Fibroblast of skin of back (primary cell): ENCODE data around the gene MDN1.
A peak's percentile ranks its signal among the peaks of the same experiment; 100 is the strongest.
"Not testable (repeated sequence)": the region's sequence is repeated elsewhere in the genome, so short reads cannot be mapped to it uniquely, and the experiment has no call there.

ENCODE experiments used
- DNase-seq: peaks from one replicate; pipeline ENCODE4 v3.0.0-alpha.2; 2013

MDN1 gene

DNA sequence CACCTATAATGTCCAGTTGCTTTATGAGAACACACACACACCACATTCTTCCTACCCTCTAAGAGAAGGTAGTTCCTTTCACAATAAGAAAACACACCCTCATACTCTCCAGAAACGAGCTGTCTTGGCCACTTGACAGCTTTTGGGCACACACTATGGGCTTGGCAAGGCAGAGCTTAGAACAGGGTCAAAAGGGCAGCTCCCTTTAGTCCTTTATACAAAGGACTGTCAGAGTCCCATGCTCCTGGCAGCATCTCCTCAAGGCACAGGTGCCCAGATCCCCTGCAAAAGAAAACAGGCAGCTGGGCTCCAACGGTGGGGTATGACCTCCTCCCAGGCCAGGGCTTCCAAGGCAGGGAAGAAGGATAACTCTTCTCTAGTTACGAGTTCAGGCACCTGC is 176.2 kb downstream of the MDN1 start:
- DNase-seq = no peak

DNA sequence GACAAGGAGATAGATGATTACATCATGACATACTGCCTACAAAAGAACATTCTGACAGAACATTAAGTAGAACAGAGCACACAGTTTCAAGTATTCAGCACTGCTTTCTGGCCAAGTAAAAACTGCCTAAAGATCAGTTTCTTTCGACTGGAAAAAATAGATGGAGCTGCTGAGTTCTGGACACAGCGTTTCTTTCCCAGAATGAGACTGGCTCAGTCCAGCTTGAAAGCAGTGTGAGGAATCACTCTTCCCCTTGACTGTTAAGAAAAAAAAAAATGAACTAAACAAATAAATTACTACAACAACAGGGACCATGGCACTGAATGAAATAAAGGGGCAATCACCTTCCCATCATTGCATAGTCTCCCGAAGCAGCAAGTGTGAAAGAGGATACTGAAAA is 176.6 kb downstream of the MDN1 start:
- DNase-seq = no peak

DNA sequence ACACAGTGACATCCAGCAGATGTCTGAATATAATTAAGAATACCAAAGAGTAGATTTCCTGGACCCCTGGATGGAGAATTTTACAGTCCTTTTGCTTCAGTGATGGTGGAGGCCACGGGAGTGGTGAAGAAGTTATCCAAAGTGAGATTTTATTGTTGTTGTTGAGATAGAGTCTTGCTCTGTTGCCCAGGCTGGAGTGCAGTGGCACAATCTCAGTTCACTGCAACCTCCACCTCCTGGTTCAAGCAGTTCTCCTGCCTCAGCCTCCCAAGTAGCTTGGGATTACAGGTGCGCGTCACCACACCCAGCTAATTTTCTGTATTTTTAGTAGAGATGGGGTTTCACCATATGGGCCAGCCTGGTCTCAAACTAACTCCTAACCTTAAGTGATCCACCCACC is 178.0 kb downstream of the MDN1 start:
- not testable (repeated sequence) for DNase-seq

DNA sequence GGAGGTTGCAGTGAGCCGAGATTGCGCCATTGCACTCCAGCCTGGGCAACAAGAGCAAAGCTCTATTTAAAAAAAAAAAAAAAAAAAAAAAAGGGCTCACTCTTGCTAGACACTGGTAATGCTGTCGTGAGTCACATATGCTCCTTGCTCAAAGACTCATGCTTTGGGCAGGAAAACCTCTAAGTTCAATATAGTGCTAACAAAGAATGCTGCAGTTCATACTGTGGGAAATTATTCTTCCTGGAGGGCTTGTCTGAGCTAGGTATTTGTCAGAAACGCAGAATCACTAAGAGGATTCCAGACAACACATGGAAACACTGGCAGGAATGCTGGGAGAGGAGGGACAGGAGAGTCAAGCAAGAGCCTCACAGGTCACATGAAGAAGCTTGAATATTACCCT is 178.8 kb downstream of the MDN1 start:
- DNase-seq = peak; percentile 48

DNA sequence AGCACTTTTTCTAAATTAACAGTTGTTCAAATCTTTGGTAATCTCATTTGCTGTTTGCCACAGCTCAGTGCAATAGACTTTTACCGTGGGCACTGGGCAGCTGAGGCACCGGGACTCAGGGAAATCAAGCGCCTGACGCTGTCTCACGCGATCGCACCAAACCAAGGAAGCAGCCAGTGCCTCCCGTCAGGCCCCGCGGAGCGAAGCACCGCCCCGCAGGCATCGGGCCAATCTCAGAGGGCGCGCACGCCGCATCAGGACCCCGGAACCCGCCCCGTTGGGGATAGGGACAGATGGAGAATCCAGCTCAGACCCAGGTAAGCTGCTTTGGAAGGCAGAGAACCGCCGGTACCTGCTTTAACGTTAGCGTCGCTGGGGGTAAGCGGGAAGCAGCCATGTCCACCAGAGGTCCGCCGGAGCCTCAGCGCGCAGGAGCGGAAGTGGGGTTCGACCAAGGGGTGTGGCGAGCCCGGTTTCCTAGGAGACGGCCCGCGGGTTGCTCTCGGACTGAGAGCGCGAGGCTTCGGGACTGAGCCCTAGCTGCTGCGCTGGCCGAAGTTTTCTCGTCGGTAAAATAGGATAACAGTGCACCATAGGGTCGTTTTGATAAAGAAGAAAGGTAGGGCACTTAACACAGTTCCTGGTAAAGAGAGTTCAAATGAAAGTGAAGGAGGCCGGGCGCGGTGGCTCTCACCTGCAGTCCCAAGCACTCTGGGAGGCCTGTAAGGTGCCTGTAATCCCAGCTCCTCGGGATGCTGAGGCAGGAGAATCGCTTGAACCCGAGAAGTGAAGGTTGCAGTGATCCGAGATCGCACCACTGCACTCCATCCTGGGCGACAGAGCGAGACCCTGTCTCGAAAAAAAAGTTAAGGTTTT is 181.0 kb downstream of the MDN1 start, which contains the start of gene LYRM2:
Gene LYRM2, minus strand, starts transcription at position 428 of the 876 bp plus-strand sequence. Its CDS starts 31 bp downstream, at position 397.
- DNase-seq = peak; percentile 93

DNA sequence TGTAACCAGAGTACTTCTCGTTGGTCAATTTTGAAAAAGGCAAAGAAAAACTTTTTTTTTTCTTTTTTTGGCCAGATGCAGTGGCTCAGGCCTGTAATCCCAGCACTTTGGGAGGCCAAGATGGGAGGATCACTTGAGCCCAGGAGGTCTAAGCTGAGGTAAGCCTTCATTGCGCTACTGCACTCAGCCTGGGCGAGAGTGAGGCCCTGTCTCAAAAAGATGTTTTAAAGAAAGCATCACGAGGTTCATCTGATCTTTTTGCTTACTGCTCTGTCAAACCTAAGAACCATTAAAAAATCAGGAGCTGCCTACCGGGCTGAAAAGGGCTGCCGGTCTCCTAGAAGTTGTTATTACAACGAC is 181.7 kb downstream of the MDN1 start:
- no peak for DNase-seq

DNA sequence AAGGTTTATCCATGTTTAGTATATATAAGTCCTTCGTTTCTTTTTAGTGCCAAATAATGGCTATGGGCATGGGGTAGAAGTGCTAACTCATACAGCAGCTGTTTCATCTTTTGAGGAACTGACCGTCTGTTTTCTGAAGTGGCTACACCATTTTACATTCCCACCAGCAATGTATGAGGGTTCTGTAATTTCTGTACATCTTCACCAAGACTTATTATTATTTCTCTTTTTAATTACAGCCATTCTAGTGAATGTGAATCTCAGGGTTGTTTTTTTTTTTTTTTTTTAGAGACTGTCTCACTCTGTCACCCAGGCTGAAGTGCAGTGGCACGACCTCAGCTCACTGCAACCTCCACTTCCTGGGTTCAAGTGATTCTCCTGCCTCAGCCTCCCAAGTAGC is 183.2 kb downstream of the MDN1 start:
- not testable (repeated sequence) for DNase-seq

DNA sequence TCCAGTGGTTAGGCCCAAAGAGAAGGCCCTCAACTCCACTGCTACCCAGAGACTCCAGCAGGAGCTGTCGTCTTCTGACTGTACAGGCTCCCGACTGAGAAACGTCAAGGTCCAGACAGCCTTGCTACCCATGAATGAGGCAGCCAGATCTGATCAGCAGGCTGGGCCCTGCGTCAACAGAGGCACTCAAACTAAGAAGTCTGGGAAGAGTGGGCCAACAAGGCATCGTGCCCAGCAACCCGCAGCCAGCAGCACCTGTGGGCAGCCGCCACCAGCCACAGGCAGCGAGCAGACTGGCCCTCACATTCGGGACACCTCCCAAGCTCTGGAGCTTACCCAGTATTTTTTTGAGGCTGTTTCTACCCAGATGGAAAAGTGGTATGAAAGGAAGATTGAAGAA is 189.1 kb downstream of the MDN1 start:
- DNase-seq = no peak

DNA sequence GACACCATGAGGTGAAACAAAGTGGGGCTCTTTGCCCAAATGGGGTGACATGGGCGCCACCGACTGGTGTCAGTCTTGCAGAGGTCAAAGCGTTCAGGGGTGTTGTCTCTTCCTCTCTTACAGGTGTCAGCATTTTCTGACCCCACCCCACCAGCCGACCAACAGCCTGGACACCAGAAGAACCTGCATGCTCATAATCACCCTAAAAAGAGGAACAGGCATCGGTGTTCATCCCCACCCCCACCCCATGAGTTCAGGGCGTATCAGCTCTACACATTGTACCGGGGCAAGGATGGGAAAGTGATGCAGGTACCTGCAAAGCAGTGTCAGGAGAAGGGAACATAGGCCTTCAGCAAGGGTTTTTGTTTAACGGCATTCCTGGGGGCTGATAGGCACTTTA is 195.8 kb downstream of the MDN1 start:
- DNase-seq = no peak

DNA sequence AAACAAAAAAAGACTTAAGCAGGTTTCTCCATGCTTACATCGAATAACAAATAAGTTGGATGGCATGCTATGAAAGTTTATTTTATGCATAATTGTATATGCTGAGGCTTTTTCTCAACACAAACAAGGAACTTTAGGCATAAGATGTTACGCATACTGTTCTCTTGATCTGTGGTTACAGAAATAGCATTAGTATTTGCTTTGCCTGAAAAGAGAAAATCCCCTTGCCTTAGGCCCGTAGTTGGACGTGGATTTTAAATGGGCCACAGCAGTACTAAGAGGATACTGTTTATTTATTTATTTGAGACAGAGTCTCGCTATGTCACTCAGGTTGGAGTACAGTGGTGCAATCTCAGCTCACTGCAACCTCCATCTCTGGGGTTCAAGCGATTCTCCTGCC is 200.0 kb downstream of the MDN1 start:
- DNase-seq = no peak

DNA sequence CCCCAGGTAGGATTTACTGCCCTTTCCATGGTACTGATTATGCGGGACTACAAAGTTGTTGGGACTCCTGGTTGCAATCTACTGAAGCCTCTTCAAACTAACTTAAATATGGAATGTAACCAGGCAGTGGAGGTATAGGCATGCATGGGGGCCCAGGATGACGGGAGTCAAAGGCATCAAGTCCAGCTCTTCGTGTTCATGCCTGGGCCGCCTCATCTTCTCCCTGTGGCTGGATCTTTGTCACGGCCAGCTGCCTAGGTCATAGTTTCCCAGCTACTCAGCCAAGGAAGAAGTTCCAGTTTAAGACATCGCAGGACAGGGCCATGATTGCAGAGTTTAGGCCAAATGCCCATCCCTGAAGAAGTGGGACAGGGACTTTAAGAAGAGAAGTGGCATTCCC is 201.6 kb downstream of the MDN1 start:
- no peak for DNase-seq

DNA sequence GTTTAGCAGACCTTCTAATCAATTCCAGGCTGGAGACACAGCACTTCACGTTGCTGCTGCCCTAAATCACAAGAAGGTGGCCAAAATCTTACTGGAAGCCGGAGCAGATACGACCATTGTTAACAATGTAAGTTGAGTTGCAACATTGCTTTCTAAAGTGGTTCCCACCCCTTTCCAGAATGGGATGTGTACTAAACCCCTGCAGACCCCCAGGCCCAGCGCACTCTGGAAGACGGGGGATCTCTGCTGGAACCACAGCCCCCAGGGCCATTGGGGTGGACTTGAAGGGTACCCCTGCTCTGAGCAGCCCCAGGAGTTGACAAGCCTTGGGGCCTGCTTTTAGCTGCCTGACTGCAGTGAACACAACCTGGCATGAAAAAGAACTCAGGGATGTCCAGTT is 203.1 kb downstream of the MDN1 start:
- no peak for DNase-seq

DNA sequence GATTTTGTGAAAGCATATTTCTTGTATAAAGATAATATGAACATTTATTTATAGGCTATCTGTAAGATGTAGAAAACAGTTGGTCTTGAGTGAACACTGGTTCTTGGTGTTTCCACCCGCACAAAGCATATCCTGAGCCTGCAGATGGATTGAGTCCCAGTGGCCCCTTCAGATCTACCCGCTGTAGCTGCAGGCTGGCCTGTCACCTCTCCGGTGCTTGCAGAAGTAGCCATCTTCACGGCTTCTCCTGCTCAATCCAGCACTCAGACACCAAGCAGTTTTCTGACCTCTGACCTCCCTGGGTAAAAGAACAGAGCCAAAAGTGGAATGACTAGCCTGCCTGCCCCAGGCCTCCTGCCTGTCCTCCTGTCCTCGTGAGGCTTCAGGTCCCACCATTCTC is 203.7 kb downstream of the MDN1 start:
- no peak for DNase-seq

DNA sequence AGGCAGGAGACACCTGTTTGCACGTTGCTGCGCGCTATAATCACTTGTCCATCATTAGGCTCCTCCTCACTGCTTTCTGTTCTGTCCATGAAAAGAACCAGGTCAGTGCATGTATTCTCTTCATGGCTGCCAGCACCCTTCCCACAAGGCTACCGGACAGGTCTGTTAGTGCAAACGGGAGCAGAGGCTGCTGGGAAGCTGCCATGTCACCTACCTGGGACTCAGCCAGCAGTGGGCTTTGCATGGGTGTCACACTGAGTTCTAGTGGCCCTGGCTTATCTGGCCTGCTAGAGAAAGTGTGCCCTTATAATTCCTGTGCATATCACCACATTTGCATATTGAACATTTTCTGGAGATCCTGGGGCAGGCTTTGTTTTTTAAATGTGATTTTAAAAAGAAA is 205.8 kb downstream of the MDN1 start:
- DNase-seq = no peak

DNA sequence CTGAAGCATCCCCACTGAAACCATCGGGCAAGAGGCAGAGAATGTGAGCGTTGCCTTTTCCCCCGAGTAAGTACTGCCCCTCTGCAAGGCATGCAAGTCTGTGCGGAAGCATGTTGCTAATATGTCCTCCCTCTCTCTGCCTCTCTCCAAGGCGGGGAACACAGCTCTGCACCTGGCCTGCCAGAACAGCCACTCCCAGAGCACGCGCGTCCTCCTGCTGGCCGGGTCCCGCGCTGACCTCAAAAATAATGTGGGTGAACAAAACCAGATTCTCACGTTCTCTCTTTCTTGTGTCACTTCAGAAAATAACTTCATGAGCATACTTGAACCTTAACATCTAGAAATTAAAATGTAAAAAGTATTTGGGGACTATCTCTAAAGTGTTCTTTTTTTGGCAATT is 207.5 kb downstream of the MDN1 start:
- DNase-seq = no peak

DNA sequence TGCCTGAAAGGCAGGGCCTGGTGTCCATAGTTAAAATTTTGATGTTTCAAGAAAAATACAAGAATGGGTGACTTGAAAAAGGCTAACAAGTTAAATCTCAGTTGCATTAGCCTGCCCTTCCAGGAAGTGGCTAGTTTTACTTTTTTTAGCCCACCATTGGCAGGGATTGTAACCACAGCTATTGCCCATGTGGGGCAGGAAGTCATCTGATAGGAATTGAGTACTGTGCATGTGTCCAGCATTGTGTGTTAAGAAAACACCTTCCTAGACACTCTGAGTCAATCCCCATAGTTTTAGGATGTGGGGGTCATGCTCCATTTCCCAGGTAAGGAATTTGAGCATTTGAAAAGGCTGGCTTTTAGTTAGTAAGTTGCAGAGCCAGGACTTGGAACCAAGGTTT is 207.9 kb downstream of the MDN1 start:
- peak; percentile 68 for DNase-seq

DNA sequence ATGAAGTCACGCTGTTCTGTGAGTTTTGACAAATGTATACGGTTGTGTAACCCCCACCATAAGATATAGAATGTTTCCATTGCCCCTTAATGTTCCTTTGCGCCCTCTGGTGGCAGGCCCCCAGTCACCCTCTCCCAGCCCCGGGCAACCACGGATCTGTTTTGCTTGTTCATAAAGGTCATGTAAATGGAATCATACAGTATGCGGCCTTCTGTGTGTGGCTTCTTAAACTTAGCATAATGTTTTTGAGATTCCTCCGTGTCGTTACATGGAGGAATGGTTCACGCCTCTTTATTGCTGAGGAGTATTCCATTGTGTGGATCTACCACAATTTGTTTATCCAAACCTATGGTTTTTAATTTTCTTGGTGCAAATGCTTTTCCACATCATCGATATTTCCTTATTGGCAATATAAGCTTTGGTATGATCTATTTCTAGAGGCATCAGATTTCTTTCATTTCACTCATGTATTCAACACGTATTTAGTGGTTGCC is 209.4 kb downstream of the MDN1 start:
- DNase-seq = peak; percentile 52

DNA sequence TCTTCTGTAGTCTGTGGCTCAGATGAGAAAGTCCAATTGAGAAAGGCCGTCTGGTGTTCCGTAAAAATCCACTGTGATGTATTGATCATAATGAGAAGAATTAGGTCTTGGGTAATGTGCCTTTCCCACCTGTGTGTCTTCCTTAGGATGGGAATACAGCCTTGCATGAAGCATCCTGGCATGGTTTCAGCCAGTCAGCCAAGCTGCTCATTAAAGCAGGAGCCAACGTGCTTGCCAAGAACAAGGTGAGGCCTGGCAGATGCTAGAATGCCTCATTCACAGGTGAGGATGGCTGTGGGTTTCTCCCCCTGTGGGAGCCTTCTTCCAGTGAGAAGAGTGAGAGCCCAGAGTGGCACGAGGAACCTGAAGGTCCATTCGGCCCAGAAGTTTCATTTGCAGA is 213.7 kb downstream of the MDN1 start:
- DNase-seq = no peak

DNA sequence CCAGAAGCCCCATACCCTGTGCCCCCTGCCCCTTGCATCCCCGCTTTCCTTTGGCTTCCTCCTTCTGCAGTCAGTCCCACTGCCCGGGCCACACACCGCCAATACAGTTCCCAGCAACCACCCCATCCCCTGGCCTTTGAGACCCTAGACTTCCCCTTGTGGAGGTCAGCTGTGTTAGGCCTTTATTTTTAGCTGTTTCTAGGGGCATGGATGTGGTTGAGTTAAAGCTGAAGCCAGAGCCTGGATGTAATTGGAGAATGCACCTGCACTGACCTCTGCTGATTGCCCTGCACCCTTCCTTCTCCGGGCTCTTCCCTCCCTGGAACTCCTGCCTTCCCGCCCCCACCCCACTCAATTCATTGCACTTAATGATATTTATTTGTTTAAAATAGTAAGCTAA is 214.9 kb downstream of the MDN1 start:
- no peak for DNase-seq

DNA sequence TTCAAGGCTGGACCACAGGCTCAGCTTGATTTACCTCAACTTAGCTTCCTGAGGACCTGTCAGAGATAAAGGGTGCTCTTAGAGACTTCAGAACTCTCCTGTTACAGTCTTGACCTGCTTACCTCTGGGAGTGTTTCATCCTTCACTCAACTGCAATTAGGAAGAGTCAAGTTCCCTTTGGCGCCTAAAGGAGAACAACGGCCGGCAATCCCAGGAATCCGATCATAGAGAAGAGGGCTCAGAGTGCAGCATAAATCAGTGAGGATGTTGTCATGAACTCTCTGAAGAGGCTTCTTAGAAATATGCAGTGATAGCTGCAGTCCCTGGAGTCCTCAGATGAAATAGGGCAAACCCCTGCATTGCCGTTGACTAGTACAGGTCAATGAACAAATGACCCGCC is 217.4 kb downstream of the MDN1 start:
- DNase-seq = no peak

DNA sequence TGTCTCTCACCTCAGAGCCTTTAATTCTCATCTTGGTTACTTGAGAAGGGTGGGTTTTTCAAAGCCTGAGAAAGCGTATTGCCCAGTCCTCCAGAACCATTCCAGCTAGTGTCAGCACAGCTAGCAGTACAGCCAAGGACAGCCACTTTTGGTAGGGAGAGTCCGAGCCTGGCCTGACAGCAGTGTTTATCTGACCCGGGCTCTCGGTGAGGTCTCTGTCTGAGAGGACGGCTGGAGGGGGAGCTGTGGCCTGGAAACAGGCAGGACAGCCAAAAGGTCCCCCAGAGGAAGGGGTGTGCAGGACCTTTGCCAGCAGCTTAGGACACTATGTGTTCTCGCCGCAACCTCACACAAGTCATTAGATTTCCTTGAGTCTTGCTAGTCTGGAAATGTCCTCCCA is 219.9 kb downstream of the MDN1 start:
- DNase-seq = no peak

DNA sequence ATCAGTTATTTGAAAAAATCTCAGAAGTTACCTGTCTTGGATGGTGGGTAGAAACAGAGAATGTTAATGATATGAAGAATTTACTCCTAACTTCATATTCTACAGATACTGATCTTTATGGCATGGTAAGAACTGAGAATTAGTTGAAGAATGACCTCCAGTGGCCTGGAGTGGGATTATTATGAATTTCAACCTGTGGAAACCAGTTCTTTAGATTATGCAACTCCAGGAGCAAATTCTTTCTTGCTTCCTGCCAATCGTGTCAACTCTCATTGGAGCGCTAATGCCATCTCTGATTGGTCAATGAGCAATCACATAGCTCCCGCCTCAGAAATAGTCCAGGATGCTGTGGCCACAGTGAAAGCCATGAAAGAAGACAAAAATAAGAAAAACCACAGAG is 221.6 kb downstream of the MDN1 start:
- peak; percentile 67 for DNase-seq

DNA sequence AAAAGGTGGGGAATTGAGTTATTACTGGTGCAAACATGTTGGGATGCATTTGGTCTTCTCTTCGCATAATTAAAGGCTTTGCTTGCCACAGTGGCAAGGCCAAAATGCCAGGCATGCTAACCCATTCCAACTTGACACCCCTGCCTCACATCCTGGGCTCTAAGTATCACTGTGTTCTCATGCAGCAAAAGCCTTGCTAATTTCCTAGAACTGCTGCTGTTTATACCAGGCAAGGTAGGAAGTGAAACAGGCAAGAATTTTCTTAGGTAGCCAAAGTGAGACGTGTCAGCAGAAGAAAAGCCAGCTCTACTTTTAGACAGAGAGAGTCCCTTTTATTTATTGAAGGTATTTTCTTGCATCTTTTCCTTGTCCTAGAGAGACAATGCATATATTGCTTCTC is 222.2 kb downstream of the MDN1 start:
- DNase-seq = no peak

DNA sequence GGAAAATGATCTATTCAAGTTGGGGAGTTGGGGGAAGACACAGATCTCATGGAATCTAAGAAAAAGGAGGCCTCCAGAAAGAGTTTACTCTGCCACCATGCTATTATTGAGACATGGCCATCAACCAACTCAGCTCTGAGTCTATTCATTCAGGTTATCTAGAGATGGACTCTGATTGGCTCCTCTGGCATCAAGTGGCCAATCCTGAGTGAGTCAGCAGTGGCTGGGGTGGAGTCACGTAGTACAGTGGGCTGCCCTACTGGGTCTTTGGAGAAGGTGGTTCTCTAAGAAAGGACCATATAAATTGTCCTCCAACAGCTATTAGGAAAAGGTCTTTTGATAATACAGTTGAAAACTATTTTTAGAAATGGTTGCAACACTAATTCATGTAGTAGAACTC is 223.1 kb downstream of the MDN1 start:
- no peak for DNase-seq

DNA sequence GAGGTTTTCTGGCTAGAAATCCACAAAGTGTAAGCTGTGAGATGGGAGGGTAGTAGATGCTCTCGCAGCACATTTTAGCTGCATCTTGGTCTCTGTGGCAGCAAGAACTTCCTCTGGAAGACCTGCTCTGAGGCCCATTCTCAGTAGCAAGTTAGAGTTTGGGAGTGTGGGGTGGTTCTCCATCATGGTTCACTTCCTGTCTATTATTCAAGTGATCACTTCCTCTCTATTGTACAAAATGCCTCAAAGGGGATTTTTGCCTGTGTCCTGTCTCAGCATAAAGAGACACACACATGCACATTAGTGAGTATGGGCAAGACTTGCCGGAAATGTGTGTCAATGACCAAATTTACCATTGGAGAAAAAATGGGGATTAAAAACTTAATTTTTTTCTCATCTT is 223.5 kb downstream of the MDN1 start:
- DNase-seq = no peak
